T47D (cell line): ENCODE results near the gene RGMA.

Source experiments
- DNase-seq, 2 experiments: peaks; one replicate each; pipeline versions ENCODE4 v3.0.0 to v3.0.0-alpha.2; 2011 to 2012; ENCODE audit warnings: low read depth in 1 of 2, low spot score in 1 of 2
- JUND ChIP-seq: IDR thresholded peaks from 2 replicates; pipeline ENCODE4 v1.6.1; 2012; ENCODE audit warnings: low read depth
- in situ Hi-C: cut with HindIII; loops from 2 replicates; pipeline ENCODE4 v1.10.0; 2016; ENCODE audit warnings: low sequenced_read_pairs, low pct_unique_long_range_greater_than_20kb

Gene RGMA

GRCh38 chr15:93017526-93017925, 71.5 kb downstream of the RGMA start:
- TF ChIP-seq JUND: no peak
- in situ Hi-C loops: no loop called here

DNA sequence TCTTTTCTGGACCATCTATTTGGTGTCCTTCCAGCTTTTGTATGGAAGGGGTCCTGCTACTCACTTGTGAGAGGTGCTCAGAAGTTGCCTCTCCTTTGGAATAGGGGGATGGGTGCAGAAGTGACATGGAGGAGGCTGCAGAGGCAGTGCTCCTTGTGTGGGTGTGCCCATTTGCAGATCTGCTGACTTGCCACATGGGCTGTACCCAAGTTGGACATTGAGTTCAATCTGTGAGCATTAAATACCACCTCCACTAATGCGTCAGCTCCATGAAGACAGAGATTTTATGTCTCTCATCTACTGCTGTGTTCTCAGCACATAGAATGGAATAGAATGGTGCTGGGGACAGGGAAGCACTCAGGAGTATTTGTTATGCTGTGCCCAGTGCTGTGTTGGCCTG, 76.2 kb downstream of the RGMA start:
- TF ChIP-seq JUND: no peak
- in situ Hi-C loops: no loop called here
- no peak for DNase-seq

More at GRCh38 chr15:93017526-93017925, 71.5 kb downstream of the RGMA start:
- DNase-seq: no peak

DNA sequence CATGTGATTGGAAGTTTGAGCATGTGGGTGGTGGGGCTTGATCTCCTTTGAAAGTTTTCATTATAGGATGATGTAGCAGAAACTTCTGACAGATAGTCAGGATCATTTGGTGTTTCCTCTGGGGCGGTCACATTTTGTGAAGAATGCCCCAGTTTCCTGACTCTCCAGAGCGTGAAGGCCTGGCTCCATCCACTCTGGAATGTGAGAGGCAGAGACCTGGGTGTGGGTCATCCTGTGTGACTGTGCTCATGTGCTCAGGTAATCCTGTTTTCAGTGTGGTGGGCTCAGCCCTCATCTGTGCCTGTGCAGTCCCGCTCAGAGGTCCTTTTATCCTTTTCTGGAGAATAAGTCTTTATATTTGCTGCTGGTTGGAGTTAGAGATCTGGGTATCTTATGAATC, 81.0 kb downstream of the RGMA start:
- no peak for TF ChIP-seq JUND
- no peak for DNase-seq
- in situ Hi-C loops: no loop called here

GRCh38 chr15:93005133-93005532, 83.9 kb downstream of the RGMA start:
- in situ Hi-C loops: no loop called here
- no peak for DNase-seq
- no peak for TF ChIP-seq JUND

DNA sequence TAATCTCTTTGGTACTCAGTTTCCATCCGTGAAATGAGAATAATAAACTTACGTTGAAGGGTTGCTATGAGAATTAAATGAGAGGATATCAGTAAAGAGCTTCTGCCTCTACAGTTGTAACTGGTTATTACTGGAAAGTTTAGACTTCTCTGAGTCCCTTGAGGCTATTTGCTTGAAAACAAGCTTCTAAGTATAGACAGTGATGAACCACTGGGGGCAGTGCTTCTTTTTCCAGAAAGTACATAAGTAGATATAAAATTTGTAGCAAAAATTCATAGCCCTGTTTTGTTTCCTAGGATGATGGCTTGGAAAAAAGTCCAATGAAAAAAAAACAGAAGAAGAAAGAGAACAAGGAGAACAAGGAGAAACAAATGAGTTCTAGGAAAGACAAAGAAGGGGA, 87.1 kb downstream of the RGMA start:
- DNase-seq: peak in 1 of 2 experiments; percentile 59
- TF ChIP-seq JUND: no peak
- in situ Hi-C loops: no loop called here

DNA sequence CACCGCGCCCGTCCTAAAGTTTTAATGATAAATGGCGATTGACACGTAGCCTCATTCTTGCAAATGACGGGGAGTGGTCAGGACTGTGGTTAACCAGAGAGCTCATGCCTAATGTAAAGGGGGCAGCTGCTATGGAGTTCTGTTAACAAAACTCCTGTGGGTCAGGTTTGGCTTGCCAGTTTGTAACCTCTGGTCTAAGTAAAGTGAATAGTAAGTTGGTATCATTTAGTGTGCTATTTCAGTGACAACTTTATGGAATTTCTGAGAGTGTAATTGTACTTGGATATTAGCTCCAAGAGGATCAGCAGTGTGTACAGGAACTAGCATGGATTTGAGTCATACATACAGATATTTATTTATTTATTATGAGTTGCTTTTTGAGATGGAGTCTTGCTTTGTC, 87.9 kb downstream of the RGMA start:
- no peak for TF ChIP-seq JUND
- DNase-seq: no peak
- in situ Hi-C loops: no loop called here

DNA sequence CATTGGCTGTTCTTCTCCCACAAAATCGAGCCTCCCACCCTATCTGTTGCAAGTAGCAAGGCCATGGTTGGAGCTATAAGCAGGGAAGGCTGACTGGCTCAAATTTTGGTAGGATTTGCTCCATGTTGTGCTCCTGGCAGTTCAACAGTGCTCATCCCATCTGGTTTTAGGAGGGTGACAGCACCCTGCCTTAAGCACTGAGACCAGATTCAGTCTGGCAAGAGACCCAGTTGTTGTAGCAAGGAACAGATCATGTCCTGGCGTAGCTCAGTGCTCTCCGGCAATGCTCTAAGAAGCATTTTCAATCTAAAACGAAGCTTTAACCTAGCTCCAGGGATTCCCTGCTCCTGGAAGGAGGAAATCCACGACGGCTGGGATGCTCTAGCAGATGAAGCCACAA, 91.2 kb downstream of the RGMA start:
- no peak for TF ChIP-seq JUND
- no peak for DNase-seq
- in situ Hi-C loops: no loop called here

DNA sequence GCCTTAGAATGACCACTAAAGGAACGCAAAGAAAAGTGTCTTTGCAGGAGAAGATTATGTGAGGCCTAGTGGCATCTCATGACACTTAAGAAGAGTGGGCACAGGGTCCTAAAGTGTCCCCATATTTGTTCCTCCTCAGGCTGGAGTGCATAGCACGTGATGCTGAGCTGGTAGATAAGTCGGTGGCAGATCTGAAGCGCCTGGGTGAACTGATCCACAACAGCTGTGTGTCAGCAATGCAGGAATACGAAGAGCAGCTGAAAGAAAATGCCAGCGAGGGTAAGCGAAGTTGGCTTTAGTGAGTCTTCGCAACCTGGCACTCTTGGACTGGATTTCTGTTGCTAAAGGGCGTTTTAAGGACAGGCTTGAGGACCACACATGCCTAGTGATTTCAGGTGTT, 96.3 kb downstream of the RGMA start:
- in situ Hi-C loops: no loop called here
- TF ChIP-seq JUND: no peak
- DNase-seq: no peak

DNA sequence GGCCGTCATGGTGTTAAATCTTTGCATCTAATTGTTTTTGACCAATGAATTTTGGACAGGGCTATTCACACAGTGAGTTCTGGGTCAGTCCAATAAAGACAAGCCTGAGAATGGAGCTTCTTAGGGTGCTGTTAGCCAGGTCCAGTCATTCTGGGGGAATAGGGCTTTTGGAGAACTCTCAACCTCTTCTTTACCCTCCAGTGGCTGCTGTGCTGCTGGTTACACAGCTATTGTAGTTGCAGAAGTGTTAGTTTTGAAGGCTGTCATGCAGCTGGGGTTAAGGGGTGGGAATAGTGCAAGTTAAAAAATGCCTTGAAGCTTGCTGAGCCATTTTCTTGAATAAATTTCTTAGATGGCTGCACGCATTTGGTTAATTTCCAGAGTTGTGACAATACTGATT, 99.0 kb downstream of the RGMA start:
- no peak for DNase-seq
- no peak for TF ChIP-seq JUND
- in situ Hi-C loops: no loop called here

DNA sequence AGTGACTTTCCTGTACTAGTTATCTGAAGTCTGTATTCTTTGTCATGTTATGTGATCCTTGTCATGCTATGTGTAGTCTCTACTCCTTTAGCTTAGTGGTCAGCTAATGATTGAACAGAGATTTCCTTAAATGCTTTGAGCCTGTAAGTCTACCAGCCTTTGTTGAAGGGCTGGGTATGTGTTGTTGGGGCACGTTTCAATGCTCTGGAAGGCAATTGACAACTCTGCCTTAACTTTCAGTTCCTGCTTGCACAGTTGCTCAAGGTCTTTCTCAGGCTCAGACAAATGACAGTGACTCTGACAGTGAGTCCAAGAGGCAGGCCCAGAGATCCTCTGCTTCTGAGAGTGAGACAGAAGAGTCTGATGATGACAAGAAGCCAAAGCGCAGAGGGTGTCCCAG, 99.5 kb downstream of the RGMA start:
- no peak for TF ChIP-seq JUND
- in situ Hi-C loops: no loop called here
- DNase-seq: no peak
